Ureter (tissue), 1 donor: ENCODE measurements around the gene NBEA. TPM values are rescaled to one million over a fixed set of nuclear protein-coding genes. Genes with fewer than 3 reads are reported as not detected.

Source experiments
- DNase-seq: peaks from one replicate; pipeline ENCODE4 v3.0.0-alpha.2; 2020; ENCODE audit warnings: low spot score
- total RNA-seq: library from RNA; stranded (reverse); gene quantifications from one replicate; pipeline ENCODE4 v1.2.4, GENCODE V29; 2023
- donor health status: DM: yes; HTN: yes; CAD: no.

The NBEA gene
- total RNA-seq, 1 donor from 2014 or later: 16.7 TPM

DNA sequence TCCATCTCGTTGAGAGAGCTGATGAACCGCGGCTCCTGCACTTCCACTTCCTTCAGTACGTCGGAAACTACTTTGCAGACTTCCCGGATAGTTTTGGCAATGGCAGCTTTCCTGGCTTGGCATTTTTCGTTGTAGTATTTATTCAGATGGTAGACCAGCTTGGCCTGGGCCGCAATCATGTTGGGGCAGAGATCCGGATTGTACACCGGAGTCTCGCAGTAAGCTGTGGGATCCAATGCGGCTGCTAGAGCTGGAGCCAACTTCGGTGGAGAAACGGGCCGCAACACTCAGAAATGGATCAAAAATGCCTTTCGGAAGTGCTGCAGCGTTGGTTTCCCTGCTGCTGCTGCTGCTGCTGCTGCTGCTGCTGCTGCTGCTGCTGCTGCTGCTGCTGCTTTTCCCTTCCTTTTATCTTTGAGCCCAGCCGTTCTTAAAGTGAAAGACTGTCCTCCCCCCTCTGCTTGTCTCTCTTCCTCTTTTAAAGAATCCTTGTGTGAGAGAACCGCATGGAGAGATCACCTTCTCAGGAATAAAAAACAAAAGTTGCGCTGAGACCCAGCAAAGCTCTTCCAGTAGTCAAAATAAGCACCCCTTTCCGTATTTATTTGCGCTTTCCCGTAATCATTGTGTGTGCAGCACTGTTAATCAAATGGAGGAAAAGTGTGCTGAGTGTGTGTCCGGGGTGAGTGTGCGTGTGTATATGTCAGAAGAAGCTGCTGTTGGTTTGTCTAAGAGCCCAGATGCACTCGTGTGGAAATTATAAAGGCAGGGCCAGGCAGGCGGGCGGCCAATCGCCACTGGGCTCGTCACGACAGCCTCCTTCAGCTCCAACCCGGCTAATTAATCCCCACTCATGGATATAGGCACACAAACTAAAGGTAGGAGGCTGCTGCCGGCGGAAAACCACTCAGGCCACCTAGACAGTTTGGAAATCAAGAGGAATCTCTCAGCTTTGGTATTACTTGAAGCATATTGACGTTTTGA lies 534.2 kb downstream of the NBEA start, which contains the start of gene MAB21L1:
Gene MAB21L1, minus strand, starts transcription at position 730 of the 984 bp plus-strand sequence. Its CDS starts 551 bp downstream, at position 179.
- DNase-seq: no peak

GRCh38 chr13:35477386-35477946 lies 535.4 kb downstream of the NBEA start:
- no peak for DNase-seq

DNA sequence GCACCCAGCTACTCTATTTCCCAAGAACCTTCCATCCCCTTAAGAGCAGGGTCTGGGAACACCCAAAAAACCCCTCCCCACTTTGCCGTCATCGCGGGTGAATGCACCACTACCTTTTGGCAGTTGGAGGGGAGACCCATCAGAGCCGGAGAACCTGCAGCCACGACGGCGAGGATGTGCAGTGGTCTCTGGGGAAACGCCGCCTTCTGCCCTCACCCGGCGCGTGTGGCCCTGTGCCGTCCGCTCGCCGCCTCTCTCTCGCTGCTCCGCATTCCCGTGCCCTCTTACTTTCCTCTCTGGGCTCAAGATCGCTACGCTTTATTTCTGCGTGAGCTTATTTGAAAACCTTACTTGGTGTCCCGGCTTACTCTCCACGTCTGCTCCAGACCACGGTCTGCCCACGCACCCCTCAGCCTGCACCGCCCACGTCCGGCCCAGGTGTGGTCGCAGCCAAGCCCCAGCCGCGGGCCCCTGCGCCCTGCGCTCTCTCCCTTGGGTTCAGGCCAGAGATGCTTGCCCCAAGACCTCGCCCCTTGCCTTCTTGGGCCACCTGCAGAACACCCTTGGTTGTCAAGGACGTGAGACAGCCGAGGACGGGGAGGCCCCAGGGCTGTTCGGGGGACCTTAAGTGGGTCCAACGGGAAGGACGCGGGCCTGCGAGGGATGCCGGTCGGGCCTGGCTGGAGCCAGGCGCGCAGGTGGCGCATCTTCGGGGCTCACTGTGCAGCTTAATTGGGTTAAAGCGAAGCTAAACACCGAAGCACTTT lies 536.4 kb downstream of the NBEA start:
- DNase-seq: no peak

DNA sequence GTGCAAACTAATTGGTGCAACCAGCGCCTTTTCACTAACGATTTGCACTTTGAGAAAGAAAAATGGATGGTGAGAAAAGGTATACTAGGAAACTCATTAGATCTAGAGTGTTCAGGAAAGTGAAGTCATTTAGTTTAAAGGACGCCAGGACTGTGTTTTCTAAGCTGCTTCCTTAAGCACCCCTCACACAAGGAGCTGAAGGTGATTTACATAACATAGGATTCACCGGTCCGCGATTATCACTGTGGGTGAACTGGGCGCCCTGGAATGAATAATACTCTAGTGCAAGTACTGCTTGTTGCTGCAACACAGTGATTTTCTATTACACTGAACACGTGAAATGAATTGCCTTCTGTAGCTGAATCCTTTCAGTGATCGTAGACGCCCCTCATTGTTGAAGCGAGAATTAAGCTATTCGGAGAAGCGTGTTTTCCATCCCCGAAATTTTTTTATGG lies 537.0 kb downstream of the NBEA start:
- no peak for DNase-seq

- DNase-seq: no peak
Observed at GRCh38 chr13:35479706-35480105, 537.6 kb downstream of the NBEA start.

- DNase-seq: no peak
Observed at GRCh38 chr13:35480346-35480745, 538.3 kb downstream of the NBEA start.

- DNase-seq: no peak
Observed at GRCh38 chr13:35481777-35482176, 539.7 kb downstream of the NBEA start.

DNA sequence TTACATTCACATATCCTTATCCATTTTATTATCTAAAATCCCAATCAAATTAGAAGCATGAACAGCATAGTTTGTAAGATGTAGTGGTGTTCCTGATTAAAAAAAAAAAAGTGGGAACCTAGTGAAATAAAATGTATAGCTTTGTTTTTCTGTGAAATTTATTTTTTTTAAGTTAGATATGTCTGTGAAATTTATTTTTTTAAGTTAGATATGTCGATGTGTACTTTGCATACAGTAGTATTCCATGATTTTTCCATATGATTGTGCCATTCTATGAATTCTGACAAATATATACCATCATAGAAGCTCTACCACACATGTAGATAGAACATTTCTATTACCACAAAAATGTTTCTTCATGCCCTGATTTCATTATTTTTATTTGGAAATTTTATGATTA lies 540.5 kb downstream of the NBEA start:
- no peak for DNase-seq

GRCh38 chr13:35483761-35484160 lies 541.7 kb downstream of the NBEA start:
- DNase-seq: no peak

GRCh38 chr13:35484384-35484783 lies 542.3 kb downstream of the NBEA start:
- no peak for DNase-seq

- no peak for DNase-seq
Observed at GRCh38 chr13:35485424-35485823, 543.4 kb downstream of the NBEA start.

DNA sequence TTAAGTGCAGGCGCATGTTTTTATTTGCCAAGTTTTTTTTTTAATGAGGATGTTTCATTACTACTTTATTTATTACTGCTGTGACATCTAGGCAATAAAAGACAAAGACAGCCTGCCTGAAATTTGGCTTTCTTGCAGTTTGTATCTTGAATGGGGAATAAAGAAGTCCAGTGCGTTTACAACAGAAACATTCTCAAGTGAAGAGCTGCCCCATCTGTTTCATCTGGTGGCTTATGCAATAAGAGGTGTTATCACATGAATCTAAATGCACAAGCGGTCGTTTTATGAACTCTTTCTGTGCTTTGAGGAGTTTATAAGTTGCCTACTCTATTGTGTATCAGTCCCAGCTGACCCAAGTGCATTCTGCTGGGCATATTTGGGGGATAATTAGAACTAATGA lies 547.0 kb downstream of the NBEA start:
- no peak for DNase-seq

DNA sequence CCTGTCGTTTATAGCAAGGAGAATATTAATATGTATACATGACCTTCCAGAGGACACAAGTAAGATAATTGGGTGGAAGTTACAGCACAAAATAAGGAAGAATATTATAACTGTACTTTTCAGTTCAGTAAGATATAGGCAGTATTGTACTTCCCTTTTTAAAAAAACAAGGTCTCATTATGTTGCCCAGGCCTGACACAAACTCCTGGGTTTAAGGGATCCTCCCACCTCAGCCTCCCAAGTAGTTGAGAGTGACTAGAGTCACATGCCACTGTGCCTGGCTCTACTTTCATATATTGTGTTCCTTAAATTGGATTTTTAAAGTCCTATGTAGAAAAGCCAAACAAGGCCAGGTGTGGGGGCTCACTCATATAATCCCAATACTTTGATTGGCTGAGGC lies 553.9 kb downstream of the NBEA start:
- no peak for DNase-seq

DNA sequence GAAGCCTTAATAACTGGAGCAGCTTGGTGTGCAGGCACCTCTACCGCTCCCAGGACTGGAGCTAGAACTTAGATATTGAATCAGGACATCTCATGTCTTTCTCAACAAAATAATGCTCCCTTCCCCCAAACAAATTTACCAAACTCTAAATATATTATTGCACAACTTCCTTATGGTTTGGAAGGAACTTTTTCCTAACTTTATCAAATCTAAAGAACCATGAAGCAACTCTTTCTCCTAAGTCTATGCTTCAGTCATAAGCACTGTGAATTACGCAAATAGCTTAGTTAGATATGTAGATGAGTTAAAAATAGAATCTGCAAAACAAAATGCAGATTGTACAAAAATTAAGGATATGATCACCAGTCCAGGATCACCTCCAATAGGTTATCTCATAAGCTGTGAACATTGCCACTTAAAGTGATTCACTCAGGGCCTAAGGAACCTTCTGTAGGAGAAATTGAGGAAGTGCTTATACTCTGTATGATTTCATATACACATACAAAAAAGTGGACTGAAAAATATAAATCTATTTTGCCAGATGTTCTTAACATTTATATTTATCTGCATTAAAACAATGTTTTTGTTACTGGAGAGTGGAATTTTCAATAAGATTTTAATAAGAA lies 554.8 kb downstream of the NBEA start:
- no peak for DNase-seq

GRCh38 chr13:35498231-35498630 lies 556.2 kb downstream of the NBEA start:
- no peak for DNase-seq

GRCh38 chr13:35499196-35499662 lies 557.2 kb downstream of the NBEA start:
- no peak for DNase-seq

DNA sequence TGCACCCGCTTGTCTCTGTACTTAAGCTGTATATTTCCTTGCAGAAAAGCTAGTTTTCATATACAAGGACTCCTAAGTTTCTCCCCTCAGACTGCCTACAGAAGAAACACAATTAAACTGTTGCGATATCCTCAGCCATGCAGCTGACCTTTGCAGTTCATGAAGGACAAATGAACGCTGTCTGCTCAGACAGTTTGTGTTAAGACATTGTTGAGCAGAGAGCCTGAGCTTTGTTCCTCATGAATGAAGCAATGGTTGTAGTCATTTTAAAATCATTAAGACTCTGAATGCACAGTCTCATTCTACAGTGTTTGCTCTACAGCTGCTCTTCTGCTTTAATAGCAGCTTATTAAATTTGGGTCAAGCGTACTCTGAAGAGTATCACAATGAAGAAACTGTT lies 557.6 kb downstream of the NBEA start:
- no peak for DNase-seq

DNA sequence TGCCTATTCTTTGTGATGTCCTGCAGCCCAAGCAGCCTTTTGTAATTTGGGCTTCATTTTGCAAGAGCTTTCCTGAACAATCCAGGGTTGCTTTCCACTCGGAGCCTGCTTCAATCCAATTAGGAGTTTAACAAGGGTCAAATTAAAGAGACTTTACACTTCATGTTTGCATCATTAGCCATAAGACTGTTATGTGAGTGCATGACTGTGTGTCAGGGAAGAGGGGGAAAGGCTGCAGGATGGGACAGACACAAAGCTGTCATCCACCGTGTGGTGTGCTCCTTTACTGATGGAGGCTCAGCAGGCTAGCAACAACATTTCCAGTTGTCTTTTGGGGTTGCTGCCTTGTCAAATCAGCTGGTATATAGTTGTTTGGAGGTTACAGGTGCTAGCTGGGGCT lies 558.1 kb downstream of the NBEA start:
- DNase-seq: no peak

DNA sequence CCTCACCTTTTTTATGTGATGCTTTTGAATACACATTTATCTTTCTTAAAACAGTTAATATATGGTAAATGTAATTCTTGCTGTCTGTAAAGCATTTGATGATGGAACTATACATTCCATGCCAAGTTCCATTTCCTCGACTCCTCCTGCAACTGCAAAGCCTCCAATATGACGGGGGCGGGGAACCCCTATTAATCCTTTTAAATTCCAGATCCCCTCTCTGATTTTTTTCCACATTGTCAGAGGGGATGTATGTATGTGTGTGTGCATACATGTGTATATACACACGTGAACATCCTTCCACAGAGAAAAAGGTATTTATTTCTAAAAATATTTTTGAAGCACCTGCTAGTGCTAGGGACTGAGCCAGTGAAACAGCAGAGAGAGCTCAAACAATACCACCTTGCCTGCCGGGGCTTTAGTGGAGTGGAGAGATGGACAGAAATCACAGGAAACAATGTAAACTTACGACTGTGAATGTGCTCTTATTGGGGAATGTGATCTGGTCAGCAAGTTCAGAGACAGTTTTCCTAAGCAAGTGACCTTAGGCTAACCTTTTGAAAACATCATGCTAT lies 559.7 kb downstream of the NBEA start:
- no peak for DNase-seq

- no peak for DNase-seq
Observed at GRCh38 chr13:35502456-35502855, 560.4 kb downstream of the NBEA start.

- DNase-seq: no peak
Observed at GRCh38 chr13:35512271-35512920, 570.3 kb downstream of the NBEA start.
